ENCODE measurements around the gene MLLT6. TPM values are rescaled to one million over a fixed set of nuclear protein-coding genes. Genes with fewer than 3 reads are reported as not detected.

Gene MLLT6
- polyA plus RNA-seq, 3 donors: 0.72 to 55.4 (median 0.82) TPM

- Histone ChIP-seq H3K4me3 (replicated peaks in 1 of 3; ENCODE audit: low read depth in 2 of 3, low read length in 3 of 3) (no peak overlapping the region), H3K36me3 (replicated peaks in 1 of 2; ENCODE audit: control insufficient read depth in 1 of 2, insufficient read depth in 2 of 2, low read length in 2 of 2) (peaks cover 5 to 10% of the 10 kb centered on the region in 2 donors), H3K9me3 (replicated peaks in 1 of 2; ENCODE audit: control insufficient read depth in 1 of 2, insufficient read depth in 1 of 2, low read length in 2 of 2) (no peaks in the 10 kb centered on the region), H3K4me1 (ENCODE audit: control insufficient read depth in 1 of 2, insufficient read depth in 2 of 2, low read length in 2 of 2) (peaks cover 26 to 27% of the 10 kb centered on the region in 2 donors), H4K20me1 (ENCODE audit: insufficient read depth, low read length) (peaks cover 10% of the 10 kb centered on the region), H3K27me3 (ENCODE audit: control insufficient read depth in 2 of 2, insufficient read depth in 2 of 2, low read length in 2 of 2) (peaks cover 0 to under 1% of the 10 kb centered on the region in 2 donors), H3K79me2 (ENCODE audit: insufficient read depth, low read length) (no peaks in the 10 kb centered on the region), H3K27ac (ENCODE audit: low read depth in 1 of 2, low read length in 2 of 2) (no peak overlapping the region), H3K9ac (ENCODE audit: insufficient read depth, low read length, poor library complexity, severe bottlenecking) (no peak overlapping the region), H2AFZ (ENCODE audit: insufficient read depth, low read depth, low read length, poor library complexity, severe bottlenecking) (no peak overlapping the region), H3K4me2 (replicated peaks; ENCODE audit: extremely low read depth, low read length, poor library complexity, severe bottlenecking) (no peak overlapping the region)
- WGBS (ENCODE audit: insufficient coverage): 96% methylated on average over 4 of the region's 15 CpGs
- intact Hi-C loops (cut with micrococcal nuclease): loop anchor here (2.0 kb wide), 1 partner anchor 57 kb away; no protein-coding TSS in a partner anchor
- peaks cover 15 to 18% of the 10 kb centered on the region in 2 donors for H3K36me3 Mint-ChIP-seq
- no peaks in the 10 kb centered on the region for H3K9me3 Mint-ChIP-seq
- peak overlapping the region in 1 of 7 donors; percentile 59 for H3K27ac Mint-ChIP-seq
- H3K4me1 Mint-ChIP-seq: peaks cover 29% of the 10 kb centered on the region
- H3K4me3 Mint-ChIP-seq: no peak overlapping the region
- no peak for DNase-seq
- no peak for TF ChIP-seq CTCF (IDR thresholded peaks at IDR 0.05)
- H3K27me3 Mint-ChIP-seq (ENCODE audit: low read depth in 3 of 3): peaks cover 13 to 19% (median 15%) of the 10 kb centered on the region in 3 donors
Observed at GRCh38 chr17:38733982-38734973, 29.2 kb downstream of the MLLT6 start.

- H3K36me3 ChIP-seq (replicated peaks in 1 of 2; ENCODE audit: control insufficient read depth in 1 of 2, insufficient read depth in 2 of 2, low read length in 2 of 2): peaks cover 5 to 10% of the 10 kb centered on the region in 2 donors
- DNase-seq: peak; percentile 35 to 57 (median 51)
- no peak overlapping the region for H3K9ac ChIP-seq (ENCODE audit: insufficient read depth, low read length, poor library complexity, severe bottlenecking)
- H2AFZ ChIP-seq (ENCODE audit: insufficient read depth, low read depth, low read length, poor library complexity, severe bottlenecking): no peak overlapping the region
- no peaks in the 10 kb centered on the region for H3K9me3 ChIP-seq (replicated peaks in 1 of 2; ENCODE audit: control insufficient read depth in 1 of 2, insufficient read depth in 1 of 2, low read length in 2 of 2)
- H3K4me3 ChIP-seq (replicated peaks in 1 of 3; ENCODE audit: low read depth in 2 of 3, low read length in 3 of 3): no peak overlapping the region
- peaks cover 20 to 21% of the 10 kb centered on the region in 2 donors for H3K4me1 ChIP-seq (ENCODE audit: control insufficient read depth in 1 of 2, insufficient read depth in 2 of 2, low read length in 2 of 2)
- H3K27ac ChIP-seq (ENCODE audit: low read depth in 1 of 2, low read length in 2 of 2): no peak overlapping the region
- 59% methylated on average over 19 of the region's 23 CpGs for WGBS (ENCODE audit: insufficient coverage)
- H4K20me1 ChIP-seq (ENCODE audit: insufficient read depth, low read length): peaks cover 10% of the 10 kb centered on the region
- H3K27ac Mint-ChIP-seq: no peak overlapping the region
- no peaks in the 10 kb centered on the region for H3K9me3 Mint-ChIP-seq
- peaks cover 15 to 18% of the 10 kb centered on the region in 2 donors for H3K36me3 Mint-ChIP-seq
- intact Hi-C loops (cut with micrococcal nuclease): loop anchor here (2.0 kb wide), 1 partner anchor 59 kb away; no protein-coding TSS in a partner anchor
- peaks cover 0 to 4% of the 10 kb centered on the region in 2 donors for H3K27me3 ChIP-seq (ENCODE audit: control insufficient read depth in 2 of 2, insufficient read depth in 2 of 2, low read length in 2 of 2)
- peaks cover 13 to 23% (median 21%) of the 10 kb centered on the region in 3 donors for H3K27me3 Mint-ChIP-seq (ENCODE audit: low read depth in 3 of 3)
- peaks cover 25% of the 10 kb centered on the region for H3K4me1 Mint-ChIP-seq
- H3K79me2 ChIP-seq (ENCODE audit: insufficient read depth, low read length): no peaks in the 10 kb centered on the region
- peak; percentile 94 for TF ChIP-seq CTCF (IDR thresholded peaks at IDR 0.05)
- no peak overlapping the region for H3K4me2 ChIP-seq (replicated peaks; ENCODE audit: extremely low read depth, low read length, poor library complexity, severe bottlenecking)
- no peak overlapping the region for H3K4me3 Mint-ChIP-seq
Observed at GRCh38 chr17:38735161-38735997, 30.3 kb downstream of the MLLT6 start.
